SKM-1 (cell line): ENCODE measurements around the gene ONECUT2.

ENCODE experiments used
- DNase-seq: peaks from one replicate; lab custom pipeline; 2025; ENCODE audit not compliant: unreplicated experiment; lab: John Stamatoyannopoulos, UW

The ONECUT2 gene

DNA sequence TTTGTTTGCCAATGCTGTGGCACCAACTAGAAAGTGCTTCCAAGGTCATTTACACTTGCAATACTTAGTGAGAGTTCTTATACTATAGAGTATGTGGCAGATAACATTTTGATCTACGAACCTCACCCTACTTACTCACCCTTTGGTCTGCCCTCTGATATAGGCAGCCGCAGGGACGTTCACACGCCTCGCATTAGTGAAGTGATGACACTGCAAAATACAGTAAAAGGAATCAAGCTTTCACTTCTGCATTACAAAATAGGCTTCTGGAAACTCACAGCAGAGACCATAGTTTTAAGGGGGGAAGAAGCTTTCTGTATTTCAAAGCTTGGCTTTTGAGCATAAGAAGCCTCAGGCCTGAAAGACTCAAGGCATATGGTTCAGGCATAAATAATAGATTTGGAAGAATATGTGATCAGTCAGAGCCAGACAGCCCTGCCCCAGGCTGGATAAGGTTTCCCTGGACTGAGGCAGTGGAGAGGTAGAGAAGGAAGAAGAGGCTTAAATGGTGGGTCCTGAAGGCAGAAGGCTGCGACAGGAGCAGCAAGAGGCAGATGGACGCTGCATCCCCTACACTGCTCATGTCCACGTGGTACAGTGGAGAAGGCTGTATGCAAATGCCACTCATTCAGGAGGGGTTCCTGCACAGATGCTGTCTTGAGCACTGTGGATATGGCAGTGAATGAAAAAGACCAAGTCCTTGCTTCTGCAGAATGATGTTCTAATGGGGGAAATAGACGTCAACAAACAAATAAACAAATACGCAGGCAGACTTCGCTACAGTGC lies 88.2 kb downstream of the ONECUT2 start:
- DNase-seq: peak; percentile 45

DNA sequence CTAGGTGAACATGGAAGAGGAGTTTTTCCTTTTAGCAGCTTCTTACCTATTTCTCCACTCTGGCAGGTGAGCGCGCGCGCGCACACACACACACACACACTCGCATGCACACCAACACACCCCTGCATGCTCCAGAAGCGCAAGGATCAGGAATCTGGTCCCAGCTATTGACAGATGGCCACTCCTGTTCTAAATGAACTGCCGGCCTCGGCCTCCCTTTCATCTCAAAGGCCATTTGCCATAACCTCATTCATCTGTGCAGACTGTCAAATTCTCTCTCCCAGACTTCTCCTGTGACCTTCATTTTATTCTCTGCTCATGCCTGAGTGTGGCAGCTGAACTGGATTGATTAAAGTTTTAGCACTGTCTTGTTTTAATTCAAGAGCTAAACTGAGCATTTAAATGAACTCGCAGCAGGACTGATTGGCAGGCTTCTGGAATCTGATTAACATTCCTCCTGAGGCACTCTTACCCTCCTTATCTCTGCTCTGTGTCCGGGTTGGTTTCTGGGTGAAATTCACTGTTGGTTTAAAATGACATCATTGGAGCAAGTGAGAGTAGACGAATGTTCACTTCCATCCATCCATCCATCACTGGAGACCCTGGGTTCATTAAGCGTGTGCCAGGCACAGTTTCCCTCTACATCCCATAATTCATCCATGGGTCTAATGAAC lies 92.5 kb downstream of the ONECUT2 start:
- no peak for DNase-seq

- DNase-seq: no peak
Observed at GRCh38 chr18:57529151-57529550, 94.0 kb downstream of the ONECUT2 start.

DNA sequence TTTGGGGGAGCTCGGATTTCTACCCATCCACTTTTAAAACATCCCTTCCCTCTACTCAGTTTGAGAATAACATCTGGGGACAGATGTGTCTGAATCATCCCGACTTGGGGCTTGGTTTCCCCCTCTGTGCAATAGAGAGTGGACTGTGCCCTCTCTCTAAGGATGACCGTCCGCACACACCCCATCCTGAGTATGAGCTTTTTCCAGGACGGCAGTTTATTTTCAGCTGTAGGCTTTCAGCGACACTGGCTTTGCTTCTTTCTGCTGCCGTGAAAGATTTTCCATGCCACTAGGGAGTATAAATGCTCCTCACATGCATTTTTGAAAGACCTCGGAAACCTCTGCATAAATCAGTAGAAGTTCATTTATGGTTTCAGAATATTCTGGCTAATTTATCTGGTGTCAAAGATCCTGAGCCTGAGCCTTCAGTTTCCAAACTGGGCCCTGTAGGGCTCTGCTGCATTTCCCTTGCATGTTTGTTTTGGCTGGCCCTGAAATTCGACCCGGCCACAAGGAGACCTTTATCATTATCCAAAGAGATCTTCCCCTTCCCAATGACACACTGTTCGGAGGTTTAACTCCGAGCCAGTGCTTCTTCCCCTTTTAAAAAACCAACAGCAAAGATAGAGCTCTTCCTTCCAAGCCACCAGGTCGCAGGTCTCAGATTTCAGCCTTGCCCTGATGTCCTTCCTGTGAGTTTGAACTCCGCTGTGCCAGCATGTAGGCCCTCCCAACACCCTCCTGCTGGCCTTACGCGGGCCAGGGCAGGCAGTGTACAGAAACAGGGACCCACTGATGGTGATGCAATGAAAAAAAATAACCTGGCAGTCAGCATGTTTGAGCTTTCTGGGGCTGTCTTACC lies 98.1 kb downstream of the ONECUT2 start:
- peak; percentile 75 for DNase-seq

- no peak for DNase-seq
Observed at GRCh38 chr18:57533868-57534510, 98.8 kb downstream of the ONECUT2 start.

DNA sequence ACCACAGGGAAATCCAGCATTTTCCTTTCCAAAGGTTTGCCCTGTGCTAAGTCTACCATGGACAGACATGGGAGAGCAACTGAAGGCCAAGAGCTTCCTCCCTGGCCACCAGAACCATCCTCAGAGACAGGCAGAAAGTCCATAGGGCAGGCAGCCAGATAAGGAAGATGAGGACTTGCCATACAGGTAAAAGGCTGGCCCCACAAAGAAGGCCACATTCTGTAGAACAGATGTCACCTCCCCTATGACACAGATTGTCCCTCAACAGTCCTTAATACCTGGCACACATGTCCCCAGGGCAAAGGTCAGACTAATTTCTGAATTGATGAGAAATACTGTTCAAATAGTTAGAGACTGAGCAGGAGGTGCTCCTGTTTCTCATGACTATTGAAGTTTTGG lies 99.3 kb downstream of the ONECUT2 start:
- DNase-seq: no peak

DNA sequence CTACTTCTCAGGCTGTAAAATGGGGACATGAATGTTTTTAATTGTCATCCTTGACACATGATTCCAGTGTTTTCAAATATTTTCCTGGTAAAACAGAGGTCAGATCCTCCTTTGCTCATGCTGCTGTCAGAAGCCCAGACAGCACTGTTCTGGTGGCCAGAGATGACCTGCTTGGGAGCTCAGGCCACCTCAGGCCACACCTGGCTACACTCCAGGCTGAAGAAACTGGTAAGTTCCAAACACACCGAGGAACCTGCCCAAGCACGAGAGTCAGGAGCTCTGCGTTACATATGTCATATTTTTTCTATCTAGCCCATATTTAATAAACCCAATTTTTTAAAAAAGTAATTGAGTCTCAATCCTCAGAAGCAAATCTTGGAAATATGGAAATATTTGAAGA lies 103.4 kb downstream of the ONECUT2 start:
- DNase-seq: no peak

DNA sequence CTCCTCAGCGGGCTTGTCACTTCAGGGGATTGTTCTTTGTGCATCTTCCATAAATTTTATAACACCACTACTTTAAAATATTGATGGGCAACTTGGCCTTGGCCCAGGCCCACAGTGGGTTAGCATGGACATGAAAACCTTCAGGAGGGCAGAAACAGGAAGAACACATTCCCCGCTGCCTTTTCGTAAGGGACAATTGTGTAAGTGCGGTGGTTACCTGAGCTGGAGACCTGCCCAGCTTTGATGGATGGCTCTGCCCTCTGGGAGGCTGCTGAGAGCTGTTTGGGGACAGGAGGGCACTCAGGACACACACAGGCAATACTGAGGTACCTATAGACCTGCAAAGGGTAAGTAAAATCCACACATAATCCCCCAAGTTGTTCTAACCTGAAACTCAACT lies 104.5 kb downstream of the ONECUT2 start:
- no peak for DNase-seq
